GM19324 (cell line): ENCODE results near the gene CORO1A.
"Not testable (repeated sequence)": the region's sequence is repeated elsewhere in the genome, so short reads cannot be mapped to it uniquely, and the experiment has no call there.

Experiments
- ATAC-seq: cut with Tn5 transposase; IDR thresholded peaks from one replicate; pipeline ENCODE4 v1.9.1; 2021; ENCODE audit warnings: mild to moderate bottlenecking, moderate library complexity; ENCODE audit not compliant: unreplicated experiment, low FRiP score

The CORO1A gene

DNA sequence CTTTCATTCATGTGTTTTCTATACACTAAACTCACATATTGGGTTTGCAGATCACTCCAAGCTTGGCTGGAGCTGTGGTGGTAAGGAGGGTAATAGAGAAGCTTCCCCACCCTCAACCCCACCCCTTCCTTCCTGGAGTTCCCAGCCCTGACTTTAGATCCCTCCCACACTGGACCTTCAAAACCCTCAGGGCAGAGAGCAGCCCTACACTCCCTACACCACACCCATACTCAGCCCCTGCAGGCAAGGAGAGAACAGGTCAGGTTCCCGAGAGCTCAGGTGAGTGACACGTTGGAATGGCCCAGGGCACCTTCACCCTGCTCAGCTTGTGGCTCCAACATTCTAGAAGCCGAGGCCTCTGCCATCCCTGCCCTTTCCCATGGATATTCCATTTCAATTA is 15.6 kb downstream of the CORO1A start, which contains the start of gene SULT1A3:
SULT1A3 (plus strand) TSS at position 207 of the 400 bp plus-strand sequence. CDS start 1,474 bp downstream, outside the sequence.
- not testable (repeated sequence) for ATAC-seq

DNA sequence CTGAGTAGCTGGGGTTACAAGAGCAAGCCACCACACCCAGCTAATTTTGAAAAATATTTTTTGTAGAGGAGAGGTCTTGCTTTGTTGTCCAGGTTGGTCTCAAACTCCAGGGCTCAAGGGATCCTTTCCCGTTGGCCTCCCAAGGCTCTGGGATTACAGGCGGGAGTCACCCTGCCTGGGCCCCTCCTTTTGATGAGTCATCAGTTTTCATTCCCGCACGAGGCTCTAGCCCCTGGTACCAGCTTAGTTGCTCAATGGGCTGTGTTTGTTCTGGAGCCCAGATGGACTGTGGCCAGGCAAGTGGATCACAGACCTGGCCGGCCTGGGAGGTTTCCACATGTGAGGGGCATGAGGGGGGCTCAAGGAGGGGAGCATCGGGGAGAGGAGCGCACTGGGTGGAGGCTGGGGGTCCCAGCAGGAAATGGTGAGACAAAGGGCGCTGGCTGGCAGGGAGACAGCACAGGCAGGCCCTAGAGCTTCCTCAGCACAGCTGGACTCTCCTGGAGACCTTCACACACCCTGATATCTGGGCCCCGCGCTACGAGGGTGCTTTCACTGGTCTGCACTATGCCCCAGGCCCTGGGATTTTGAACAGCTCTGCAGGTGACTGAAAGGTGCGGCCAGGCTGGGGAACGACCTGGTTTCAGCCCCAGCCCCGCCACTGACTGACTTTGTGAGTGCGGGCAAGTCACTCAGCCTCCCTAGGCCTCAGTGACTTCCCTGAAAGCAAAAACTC is 16.4 kb downstream of the CORO1A start:
- not testable (repeated sequence) for ATAC-seq

DNA sequence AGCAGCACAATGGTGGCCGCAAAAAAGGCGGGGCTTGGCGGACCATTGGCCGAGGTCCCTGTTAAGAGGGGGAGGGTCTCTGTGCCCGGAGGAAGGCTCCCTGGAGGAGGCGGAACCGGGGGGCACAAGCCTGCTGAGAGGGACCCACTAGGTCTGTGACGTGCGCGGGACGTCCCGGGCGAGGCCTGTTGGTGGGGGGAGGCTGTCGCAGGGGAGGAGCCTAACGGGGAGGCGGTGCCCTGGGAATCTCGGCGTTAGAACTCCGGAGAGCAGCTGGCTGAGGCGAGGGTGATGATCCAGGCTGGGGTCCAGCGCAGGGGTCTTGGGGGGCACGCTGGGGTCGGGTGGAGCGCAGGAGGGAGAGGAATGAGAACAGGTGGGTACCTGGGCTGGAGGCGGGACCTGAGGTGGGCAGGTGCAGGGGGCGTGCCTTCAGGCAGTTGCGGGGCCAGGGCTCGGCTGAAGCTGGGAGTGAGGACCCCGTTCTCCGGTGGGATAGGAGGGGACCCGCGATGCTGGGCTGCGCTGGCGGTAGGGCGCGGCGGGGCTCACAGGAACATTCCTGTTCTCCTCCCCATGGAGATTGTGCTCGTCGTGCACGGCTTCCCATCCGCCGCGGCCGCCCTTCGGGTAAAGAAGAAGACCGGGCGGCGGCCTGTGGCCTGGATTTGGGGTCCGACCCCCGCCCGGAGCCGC is 22.3 kb downstream of the CORO1A start:
- ATAC-seq, result not testable (repeated sequence)

DNA sequence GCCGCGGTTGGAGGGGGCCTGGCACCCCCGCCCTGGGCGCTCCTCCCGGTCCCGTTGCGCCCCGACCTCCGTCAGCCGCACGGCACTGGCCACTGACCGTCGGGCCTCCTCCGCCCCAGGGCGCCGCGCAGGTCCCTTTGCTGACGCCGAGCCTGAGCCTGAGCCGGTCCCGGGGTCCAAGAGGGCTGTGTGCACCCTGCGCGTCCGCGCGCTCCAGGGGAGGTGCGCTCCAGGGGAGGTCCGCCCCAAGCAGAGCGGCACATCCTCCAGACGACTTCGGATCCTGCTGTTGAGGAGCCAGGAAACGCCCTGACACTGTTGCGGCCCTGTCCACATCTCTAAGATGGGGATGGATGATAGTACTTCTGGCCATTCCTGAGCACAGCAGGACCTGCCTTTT is 22.9 kb downstream of the CORO1A start:
- ATAC-seq, result not testable (repeated sequence)

DNA sequence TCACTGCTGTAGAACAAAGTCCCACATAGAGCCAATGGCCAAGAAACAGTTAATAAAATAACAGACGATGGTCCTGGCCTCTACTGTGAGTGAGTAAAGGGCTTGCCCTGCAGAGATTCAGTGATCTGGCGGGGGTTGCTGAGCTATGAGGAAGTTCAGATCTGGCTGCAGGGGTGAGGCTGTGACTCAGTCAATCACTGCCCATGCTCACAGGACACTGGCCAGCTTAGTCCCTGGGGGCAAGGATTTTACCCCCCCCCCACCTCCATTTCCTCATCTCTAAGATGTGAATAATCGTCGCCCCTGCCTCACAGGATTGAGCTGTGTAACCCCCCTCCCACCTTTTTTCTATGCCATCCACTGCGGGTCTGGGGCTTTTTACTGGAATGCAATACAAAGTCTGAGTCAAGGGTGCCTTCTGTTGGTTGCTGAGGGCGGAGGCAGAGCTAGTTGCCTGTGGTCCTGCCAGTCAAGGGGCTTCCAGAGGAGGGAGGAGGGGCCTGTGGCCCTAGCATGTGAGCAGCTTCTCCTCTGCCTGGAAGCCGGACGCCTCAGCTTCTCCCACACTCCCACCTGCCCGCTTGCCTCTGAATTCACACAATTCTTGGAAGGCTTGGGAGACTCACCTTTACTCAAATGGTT is 23.8 kb downstream of the CORO1A start:
- not testable (repeated sequence) for ATAC-seq

DNA sequence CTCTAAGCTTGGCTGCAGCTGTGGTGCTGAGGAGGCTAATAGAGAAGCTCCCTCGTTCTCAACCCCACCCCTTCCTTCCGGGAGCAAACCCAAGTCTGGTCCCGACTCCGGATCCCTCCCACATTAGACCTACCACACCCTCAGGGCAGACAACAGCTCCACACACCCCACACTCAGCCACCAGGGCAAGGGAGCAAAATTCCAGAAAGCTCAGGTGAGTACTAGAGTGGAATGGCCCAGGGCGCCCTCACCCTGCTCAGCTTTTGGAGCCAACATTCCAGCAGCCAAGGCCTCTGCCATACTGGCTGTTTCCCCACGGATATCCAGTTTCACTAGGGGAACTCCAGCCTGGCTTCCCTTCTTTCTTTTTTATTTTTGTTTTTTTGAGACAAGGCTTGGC is 25.6 kb downstream of the CORO1A start:
- ATAC-seq, result not testable (repeated sequence)

DNA sequence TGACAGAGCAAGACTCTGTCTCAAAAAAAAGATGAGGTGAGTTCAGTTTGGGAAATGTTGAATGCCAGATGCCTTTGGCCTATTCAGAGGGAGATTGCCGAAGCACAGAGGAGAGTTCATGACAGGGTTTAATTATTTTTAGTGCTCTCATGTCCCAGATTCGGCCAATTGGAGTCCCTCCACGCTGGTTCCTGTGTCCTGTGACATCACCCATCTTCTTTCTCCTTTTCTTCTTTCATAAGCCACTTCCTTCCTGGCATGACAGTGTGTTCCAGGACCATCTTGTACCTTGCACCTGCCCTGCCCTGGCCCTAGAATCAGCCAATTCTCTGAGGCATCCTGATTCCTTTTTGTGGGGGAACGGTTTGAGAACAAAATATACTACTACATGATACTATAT is 28.0 kb downstream of the CORO1A start:
- ATAC-seq, result not testable (repeated sequence)

DNA sequence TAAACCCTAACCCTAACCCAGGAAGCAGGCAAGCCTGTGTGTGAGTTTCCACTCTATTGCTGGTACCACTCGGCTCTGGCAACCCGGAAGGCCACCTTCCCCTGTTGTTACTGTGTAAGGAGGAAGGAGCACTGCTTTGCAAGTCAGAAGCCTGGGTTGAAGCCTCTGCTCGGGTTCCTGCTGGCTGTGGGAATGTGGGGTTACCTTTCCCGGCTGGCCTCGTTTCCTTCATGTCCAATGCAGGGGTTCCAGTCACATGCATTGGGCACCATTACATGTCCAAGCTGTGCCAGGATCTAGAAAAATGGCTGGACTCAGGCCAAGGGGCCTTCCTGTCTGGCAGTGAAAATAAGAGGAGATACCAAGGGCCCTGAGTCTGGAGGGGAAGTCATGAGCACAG is 33.7 kb downstream of the CORO1A start:
- ATAC-seq, result not testable (repeated sequence)
